NCI-H69 (cell line): Measurements from ENCODE around the gene GOLGA8B.
"Not testable (repeated sequence)": the region's sequence is repeated elsewhere in the genome, so short reads cannot be mapped to it uniquely, and the experiment has no call there.

Source experiments
- DNase-seq: peaks from one replicate; lab custom pipeline; 2025; lab: John Stamatoyannopoulos, UW

GOLGA8B gene

DNA sequence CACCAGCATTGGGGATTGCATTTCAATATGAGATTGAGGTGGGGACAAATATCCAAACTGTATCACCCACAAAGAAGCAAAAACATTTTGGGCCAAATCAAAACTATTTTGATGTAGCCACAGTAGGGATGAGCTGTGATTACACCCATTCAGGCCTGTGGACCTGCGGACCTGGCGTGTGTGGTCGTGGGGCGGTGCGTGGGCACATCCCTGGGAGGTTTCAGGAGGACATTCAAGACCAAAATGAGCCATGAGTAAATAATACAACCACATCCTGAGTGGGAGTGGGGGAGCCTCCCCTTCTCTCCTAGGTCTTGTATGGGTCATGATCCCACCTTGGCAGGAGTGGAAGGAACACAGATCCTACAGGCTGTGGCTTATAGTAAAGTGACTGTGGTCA, 23.7 kb downstream of the GOLGA8B start:
- DNase-seq, result not testable (repeated sequence)

DNA sequence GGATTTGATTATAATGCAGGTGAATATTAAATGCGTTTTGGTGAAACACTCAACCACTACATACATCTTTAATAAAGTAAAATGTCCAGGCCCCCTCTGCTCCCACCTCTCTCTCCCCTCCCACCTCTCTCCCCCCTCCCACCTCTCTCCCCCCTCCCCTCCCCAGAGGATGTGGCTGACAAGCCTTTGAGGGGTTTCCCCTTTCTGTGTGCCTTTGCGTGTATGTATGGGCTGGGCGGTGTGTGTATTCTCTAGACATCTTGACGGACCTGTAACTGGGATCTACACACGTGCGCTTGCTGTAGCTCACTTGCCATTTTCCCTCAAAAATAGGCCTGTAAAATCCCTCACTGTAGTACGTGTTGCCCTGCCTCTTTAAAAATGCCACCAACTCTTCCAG, 28.3 kb downstream of the GOLGA8B start:
- DNase-seq, result not testable (repeated sequence)

DNA sequence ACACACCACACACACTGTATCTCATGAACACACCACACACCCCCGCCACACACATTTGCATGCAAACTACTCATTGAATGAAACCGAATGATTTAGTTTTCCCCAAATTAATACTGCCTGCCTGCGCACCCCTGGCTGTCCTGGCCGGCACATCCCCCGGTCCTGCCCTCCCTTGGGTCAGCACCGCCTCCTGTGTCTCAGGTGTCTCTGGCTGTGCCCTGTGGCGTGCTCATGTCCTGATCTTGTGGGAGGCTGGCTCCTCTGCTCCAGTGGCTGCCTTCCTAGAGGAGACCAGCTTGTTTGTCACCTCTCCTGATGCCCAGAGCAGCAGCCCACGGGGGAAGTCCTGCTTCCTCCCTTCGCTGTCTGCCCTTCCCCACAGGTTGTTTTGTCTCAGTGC, 28.7 kb downstream of the GOLGA8B start:
- DNase-seq, result not testable (repeated sequence)

DNA sequence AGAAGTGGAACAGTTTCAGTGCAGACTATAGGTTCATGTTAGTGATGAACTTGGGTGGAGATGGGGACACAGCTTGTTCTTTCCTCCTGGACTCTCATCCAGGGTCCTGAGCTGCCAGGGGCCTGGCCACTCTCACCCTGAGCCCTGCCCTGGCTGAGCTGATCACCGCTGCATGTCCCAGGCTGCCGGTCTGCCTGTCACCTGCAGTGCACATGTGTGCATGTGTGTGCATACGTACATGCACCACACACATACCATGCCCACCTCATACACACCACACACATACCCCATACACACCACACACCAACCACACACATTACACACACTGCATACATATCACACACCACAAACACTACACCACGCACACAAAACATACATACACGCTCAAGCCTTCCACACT, 29.3 kb downstream of the GOLGA8B start:
- not testable (repeated sequence) for DNase-seq

DNA sequence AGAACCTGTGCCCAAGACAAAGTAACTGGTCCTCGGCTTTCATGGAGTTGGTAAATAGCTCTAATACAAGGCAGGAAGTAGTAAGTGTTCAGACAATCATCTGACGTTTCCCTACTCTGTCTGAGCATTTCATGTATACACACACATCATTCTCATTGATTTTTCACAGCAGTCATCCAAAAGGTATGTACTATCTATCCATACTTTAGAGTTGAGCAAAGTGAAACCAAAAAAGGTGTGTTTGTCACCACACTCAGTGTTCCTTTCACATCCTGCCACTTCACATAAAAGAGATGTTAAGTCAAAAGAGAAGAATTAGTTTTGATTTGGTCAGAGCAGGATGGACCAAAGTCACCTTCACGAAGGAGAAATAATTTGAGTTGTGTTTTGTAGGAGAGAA, 33.3 kb downstream of the GOLGA8B start:
- not testable (repeated sequence) for DNase-seq

DNA sequence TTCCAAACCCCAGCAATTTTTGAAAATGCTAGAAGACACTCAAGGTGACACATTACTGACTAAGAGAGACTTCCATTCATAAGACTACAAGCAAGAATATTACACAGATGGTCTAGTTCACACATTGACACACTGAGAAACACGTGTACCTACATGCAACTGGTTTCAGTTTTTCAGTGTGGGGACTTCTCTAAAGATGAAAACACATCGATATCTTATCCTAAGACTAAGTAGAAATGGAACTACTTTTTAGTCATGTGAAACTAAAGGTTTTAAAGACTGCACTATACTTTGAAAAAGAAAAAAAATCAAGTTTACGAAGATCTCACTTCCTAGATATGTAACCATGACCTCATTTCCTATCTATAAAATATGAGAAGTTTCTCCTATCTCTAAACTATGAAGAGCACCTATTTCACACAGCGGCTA, 34.1 kb downstream of the GOLGA8B start:
- DNase-seq, result not testable (repeated sequence)

DNA sequence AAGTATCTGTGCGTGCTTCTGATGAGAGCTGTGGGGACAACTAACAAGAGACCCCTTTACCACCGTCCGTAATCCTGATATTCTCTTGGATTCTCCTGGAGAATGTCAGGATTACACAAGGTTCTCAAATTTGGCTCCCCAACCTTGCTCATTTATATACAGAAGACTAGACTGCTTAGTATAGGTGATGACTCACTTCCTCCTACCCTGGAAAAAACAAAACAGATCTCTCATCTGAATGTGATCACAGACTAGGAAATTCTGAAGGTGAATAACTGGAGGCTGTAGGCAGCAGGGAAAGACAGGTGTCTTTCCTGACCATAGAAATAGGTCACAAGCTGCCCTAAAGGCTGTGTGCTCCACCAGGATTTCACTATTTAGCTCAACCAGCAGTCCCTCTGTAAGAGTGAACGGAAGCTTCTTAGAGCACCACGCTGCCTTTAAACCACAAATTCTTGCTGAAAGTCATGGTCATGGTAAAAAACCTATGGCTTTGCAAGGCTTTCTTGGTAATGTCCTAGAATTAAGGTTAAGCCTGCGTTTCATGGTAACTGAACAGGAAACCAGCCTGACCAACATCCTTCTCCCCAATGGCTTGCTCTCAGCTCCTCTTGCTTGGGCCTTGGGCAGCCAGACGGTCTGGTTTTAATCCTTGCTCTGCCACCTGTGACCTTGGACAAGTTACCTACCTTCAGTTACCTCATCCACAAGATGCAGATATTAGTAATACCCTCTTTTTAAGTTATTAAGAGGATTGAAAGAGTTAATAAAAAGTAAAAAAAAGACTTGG, 39.4 kb downstream of the GOLGA8B start:
- not testable (repeated sequence) for DNase-seq

DNA sequence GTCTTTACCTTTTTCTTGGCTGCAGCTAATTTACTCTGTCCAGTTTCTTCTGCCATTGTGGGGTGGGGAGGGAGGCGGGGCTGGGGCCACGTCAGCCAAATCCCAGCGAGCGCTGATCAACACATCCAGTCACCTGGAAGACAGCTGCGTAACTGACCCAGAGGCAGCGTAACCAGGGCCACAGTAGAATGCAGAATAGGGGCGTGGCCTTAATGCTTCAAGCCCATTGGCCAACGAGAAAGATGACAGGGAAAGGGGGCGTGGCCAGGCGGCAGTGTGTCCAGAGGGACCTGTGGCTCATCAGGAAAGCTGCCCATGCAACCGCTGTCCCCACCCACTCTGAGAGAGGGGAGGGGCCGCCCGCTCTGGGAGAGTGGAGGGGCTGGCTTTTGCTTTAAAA, 47.6 kb downstream of the GOLGA8B start:
- not testable (repeated sequence) for DNase-seq
